ENCODE measurements around the gene STAP2. TPM values are rescaled to one million over a fixed set of nuclear protein-coding genes. Genes with fewer than 3 reads are reported as not detected.

Gene STAP2
- total and polyA plus RNA-seq, 2 donors (not counting 3 experiments of a cell fraction or from before 2014, with no cell fraction given), result 12.2 to 21.7 TPM

- H3K27me3 ChIP-seq (ENCODE audit: control insufficient read depth in 2 of 2, insufficient read depth in 2 of 2, low read length in 2 of 2), result no peaks in the 10 kb centered on the region
- no peaks in the 10 kb centered on the region for H3K9me3 ChIP-seq (replicated peaks; ENCODE audit: control insufficient read depth, insufficient read depth, low read length)
- dilution Hi-C loops (cut with MboI; ENCODE audit: extremely low pct_ligation_motif_present, low sequenced_read_pairs) (no loop called here), intact Hi-C loops (cut with micrococcal nuclease) (loop anchor here (1.0 kb wide), 2 partner anchors 15 to 31 kb away; no protein-coding TSS in a partner anchor)
- no TSS peak for BruUV-seq (replicated peaks)
- H3K4me1 ChIP-seq (ENCODE audit: control insufficient read depth, extremely low read depth, insufficient read depth, low read length), result peaks cover 14% of the 10 kb centered on the region
- peak; percentile 83 for DNase-seq (ENCODE audit: low read depth, low spot score)
- ChIA-PET CTCF (interaction anchor here (0.6 to 3.1 kb wide), 13 partner anchors 9 to 507 kb away, joined by 3 to 54 read pairs (median 5); partner anchors contain the start of gene CHAF1A), POLR2A (interaction anchor here (0.9 to 2.3 kb wide), 9 partner anchors 9 to 97 kb away, joined by 3 to 7 read pairs (median 4); partner anchors contain the start of gene YJU2)
- H3K4me2 ChIP-seq (ENCODE audit: insufficient read depth, low read length), result peak within 1 kb of the TSS; percentile 91
- no peaks in the 10 kb centered on the region for H3K9me1 ChIP-seq (replicated peaks; ENCODE audit: control insufficient read depth, extremely low read depth, insufficient read depth, low read length)
- no peaks in the 10 kb centered on the region for H4K20me1 ChIP-seq (replicated peaks; ENCODE audit: control insufficient read depth, extremely low read depth, insufficient read depth, low read length)
- peak within 1 kb of the TSS; percentile 68 for H3K9ac ChIP-seq (replicated peaks; ENCODE audit: extremely low read depth, insufficient read depth, low read length)
- peak; percentile 18 for FAIRE-seq
- peak within 1 kb of the TSS; percentile 99 for H2AFZ ChIP-seq (ENCODE audit: low read depth, low read length)
- H3K79me2 ChIP-seq (ENCODE audit: control insufficient read depth, insufficient read depth, low read length), result no peaks in the 10 kb centered on the region
- peak within 1 kb of the TSS; percentile 77 for H3K27ac ChIP-seq (ENCODE audit: insufficient read depth, low read depth, low read length)
- no peak for TF ChIP-seq FOS (IDR thresholded peaks at IDR 0.05; ENCODE audit: borderline replicate concordance, insufficient read depth, low read length)
- peak; percentile 27 for TF ChIP-seq POLR2AphosphoS5 (IDR thresholded peaks at IDR 0.05; ENCODE audit: insufficient read depth, low read depth, low read length)
- peaks cover 2% of the 10 kb centered on the region in 2 experiments for H3K36me3 ChIP-seq (ENCODE audit: control insufficient read depth in 2 of 2, extremely low read depth in 1 of 2, insufficient read depth in 2 of 2, low read length in 2 of 2)
- H3K4me3 ChIP-seq (replicated peaks in 1 of 3; ENCODE audit: insufficient read depth in 1 of 3, low read depth in 1 of 3, low read length in 3 of 3), result peak within 1 kb of the TSS; percentile 55 to 85 (median 84)
Observed at GRCh38 chr19:4343370-4344307, 5.0 kb upstream of the STAP2 start, which contains the start of gene MPND. TSS of gene MPND (plus strand) at chr19:4343562. CDS start at chr19:4343594, 32 bp downstream.

- Histone ChIP-seq H4K20me1 (replicated peaks; ENCODE audit: control insufficient read depth, extremely low read depth, insufficient read depth, low read length) (no peaks in the 10 kb centered on the region), H2AFZ (ENCODE audit: low read depth, low read length) (peak overlapping the region; percentile 99), H3K79me2 (ENCODE audit: control insufficient read depth, insufficient read depth, low read length) (no peaks in the 10 kb centered on the region), H3K4me3 (replicated peaks in 1 of 3; ENCODE audit: insufficient read depth in 1 of 3, low read depth in 1 of 3, low read length in 3 of 3) (peak overlapping the region; percentile 55 to 85 (median 84)), H3K4me2 (ENCODE audit: insufficient read depth, low read length) (peak overlapping the region; percentile 91), H3K9ac (replicated peaks; ENCODE audit: extremely low read depth, insufficient read depth, low read length) (peak overlapping the region; percentile 68), H3K9me1 (replicated peaks; ENCODE audit: control insufficient read depth, extremely low read depth, insufficient read depth, low read length) (no peaks in the 10 kb centered on the region), H3K36me3 (ENCODE audit: control insufficient read depth in 2 of 2, extremely low read depth in 1 of 2, insufficient read depth in 2 of 2, low read length in 2 of 2) (peaks cover 2% of the 10 kb centered on the region in 2 experiments), H3K27ac (ENCODE audit: insufficient read depth, low read depth, low read length) (peak overlapping the region; percentile 77), H3K9me3 (replicated peaks; ENCODE audit: control insufficient read depth, insufficient read depth, low read length) (no peaks in the 10 kb centered on the region), H3K27me3 (ENCODE audit: control insufficient read depth in 2 of 2, insufficient read depth in 2 of 2, low read length in 2 of 2) (no peaks in the 10 kb centered on the region), H3K4me1 (ENCODE audit: control insufficient read depth, extremely low read depth, insufficient read depth, low read length) (peaks cover 16% of the 10 kb centered on the region)
- CTCF ChIA-PET, result interaction anchor here (0.6 to 3.1 kb wide), 14 partner anchors 10 to 506 kb away, joined by 3 to 54 read pairs (median 5); partner anchors contain the start of genes CHAF1A and SH3GL1
- POLR2A ChIA-PET, result interaction anchor here (0.6 to 2.3 kb wide), 12 partner anchors 10 to 110 kb away, joined by 3 to 7 read pairs (median 4); partner anchors contain the start of gene YJU2
- no TSS peak for BruUV-seq (replicated peaks)
- peak; percentile 100 for FAIRE-seq
- dilution Hi-C loops (cut with MboI; ENCODE audit: extremely low pct_ligation_motif_present, low sequenced_read_pairs), result no loop called here
- DNase-seq (ENCODE audit: low read depth, low spot score), result peak; percentile 100
- TF ChIP-seq POLR2A (IDR thresholded peaks at IDR 0.05; ENCODE audit: low read depth, low read length) (peak; percentile 96), GATA2 (IDR thresholded peaks at IDR 0.05; ENCODE audit: insufficient read depth, insufficient read length, low read depth, low read length) (no peak), MYC (IDR thresholded peaks at IDR 0.05; ENCODE audit: low read depth, low read length) (no peak), JUN (IDR thresholded peaks at IDR 0.05; ENCODE audit: borderline replicate concordance, insufficient read depth, insufficient read length, low read depth) (no peak), POLR2AphosphoS5 (IDR thresholded peaks at IDR 0.05; ENCODE audit: insufficient read depth, low read depth, low read length) (peak; percentile 94), MAX (IDR thresholded peaks at IDR 0.05; ENCODE audit: insufficient read depth, insufficient read length) (no peak), CTCF (IDR thresholded peaks at IDR 0.05; ENCODE audit: extremely low read depth in 1 of 2, insufficient read depth in 1 of 2, low read depth in 1 of 2, low read length in 2 of 2) (peak in 1 of 2 donors; percentile 47), FOS (IDR thresholded peaks at IDR 0.05; ENCODE audit: borderline replicate concordance, insufficient read depth, low read length) (no peak), EZH2 (IDR thresholded peaks at IDR 0.05; ENCODE audit: borderline replicate concordance, low read depth, low read length, severe bottlenecking) (peak; percentile 99)
- intact Hi-C loops (cut with micrococcal nuclease), result loop anchor here (1.0 kb wide), 2 partner anchors 14 to 32 kb away; no protein-coding TSS in a partner anchor
Observed at GRCh38 chr19:4342615-4343369, 4.2 kb upstream of the STAP2 start.
